K562 (cell line): ENCODE measurements around the gene TRAF7. TPM values are rescaled to one million over a fixed set of nuclear protein-coding genes. Genes with fewer than 3 reads are reported as not detected.
A peak's percentile ranks its signal among the peaks of the same experiment; 100 is the strongest.
"Not testable (repeated sequence)": the region's sequence is repeated elsewhere in the genome, so short reads cannot be mapped to it uniquely, and the experiment has no call there.

Source experiments
- ATAC-seq: fragments of 200-7000 bp; cut with Tn5 transposase; 3 replicates; pipeline ENCODE4 v1.9.1; 2020; ENCODE audit warnings: moderate library complexity
- BruUV-seq: library from RNA; stranded (reverse); fragments of 400-500 nt; replicated peaks from 2 replicates; lab custom pipeline; 2021; lab: Mats Ljungman, UMichigan
- CTCF ChIA-PET: fragments of 300-600 bp; formaldehyde crosslinking; extraction: SDS; loops from one replicate; lab custom pipeline; 2021; ENCODE audit warnings: low intra/inter-chr PET ratio; lab: Yijun Ruan, JAX
- POLR2A ChIA-PET: fragments of 300-600, 350-650 bp; sonication (Branson Sonifier 250); formaldehyde crosslinking; extraction: SDS; loops from one replicate; lab custom pipeline; 2021; ENCODE audit warnings: antibody characterized with exemption, inconsistent platforms; lab: Yijun Ruan, JAX
- DNase-seq, 4 experiments: peaks; one replicate each; pipeline versions ENCODE4 v3.0.0 to v3.0.0-alpha.2; 2011 to 2018; ENCODE audit warnings: low spot score in 3 of 4, mixed read lengths in 3 of 4; ENCODE audit errors: extremely low read depth in 1 of 4
- FAIRE-seq: peaks from 2 replicates; lab custom pipeline; 2011; peaks lifted over from hg19 to GRCh38; lab: Jason Lieb, UNC
- H2AFZ ChIP-seq: 2 replicates; pipeline ENCODE4 v1.6.0; 2011; ENCODE audit warnings: low read depth, low read length, control low read depth, inconsistent platforms
- H3K27ac ChIP-seq: fragments of 200-600 bp; 3 replicates; pipeline ENCODE4 v1.8.0; 2011; ENCODE audit warnings: low read depth, mild to moderate bottlenecking, control low read depth, inconsistent platforms, low read length, moderate library complexity, mixed read lengths; ENCODE audit errors: extremely low read depth
- H3K27me3 ChIP-seq, 2 experiments: fragments of 300-600 bp in 1 of 2; 2 replicates in 1 of 2; 3 replicates in 1 of 2; pipeline versions ENCODE4 v1.6.0 to v1.8.0; 2011; ENCODE audit warnings: inconsistent platforms in 2 of 2, low read length in 2 of 2, mild to moderate bottlenecking in 1 of 2, mixed read lengths in 1 of 2, moderate library complexity in 1 of 2; ENCODE audit not compliant: control insufficient read depth in 2 of 2, insufficient read depth in 2 of 2
- H3K36me3 ChIP-seq: fragments of 300-600 bp; 3 replicates; pipeline ENCODE4 v1.8.0; 2011; ENCODE audit warnings: mild to moderate bottlenecking, low read length, inconsistent platforms; ENCODE audit not compliant: control insufficient read depth, insufficient read depth
- H3K4me1 ChIP-seq, 2 experiments: fragments of 200-600 bp in 1 of 2; replicated peaks in 1 of 2; 2 replicates in 1 of 2; 3 replicates in 1 of 2; pipeline versions ENCODE4 v1.5.1 to v1.8.0; 2011; ENCODE audit warnings: inconsistent platforms in 2 of 2, low read length in 2 of 2, mild to moderate bottlenecking in 1 of 2, mixed read lengths in 1 of 2, moderate library complexity in 1 of 2; ENCODE audit not compliant: control insufficient read depth in 2 of 2, insufficient read depth in 2 of 2
- H3K4me2 ChIP-seq: 2 replicates; pipeline ENCODE4 v1.6.1; 2011; ENCODE audit warnings: low read length, control low read depth, inconsistent platforms, mixed read lengths; ENCODE audit not compliant: insufficient read depth
- H3K4me3 ChIP-seq: fragments of 200-600 bp; sonication (generic), shearing (Covaris generic); 2 replicates; pipeline ENCODE4 v1.5.1; 2016; ENCODE audit warnings: control low read depth, inconsistent platforms
- H3K79me2 ChIP-seq: fragments of 200-600 bp; 3 replicates; pipeline ENCODE4 v1.8.0; 2011; ENCODE audit warnings: low read length, inconsistent platforms; ENCODE audit not compliant: control insufficient read depth, insufficient read depth
- H3K9ac ChIP-seq, 2 experiments: 2 replicates each; pipeline versions ENCODE4 v1.6.0 to v1.6.1; 2011; ENCODE audit warnings: low read depth in 2 of 2, low read length in 2 of 2, control low read depth in 1 of 2, inconsistent platforms in 1 of 2, mild to moderate bottlenecking in 1 of 2, mixed read lengths in 1 of 2; ENCODE audit not compliant: insufficient read depth in 1 of 2
- H3K9me1 ChIP-seq: one replicate; pipeline ENCODE4 v1.6.0; 2011; ENCODE audit warnings: inconsistent platforms, mild to moderate bottlenecking, low read length, moderate library complexity; ENCODE audit not compliant: control insufficient read depth, insufficient read depth
- H3K9me3 ChIP-seq: replicated peaks from 2 replicates; pipeline ENCODE4 v1.5.1; 2011; ENCODE audit warnings: low read depth, low read length, inconsistent platforms; ENCODE audit not compliant: control insufficient read depth, insufficient read depth
- H4K20me1 ChIP-seq: replicated peaks from 2 replicates; pipeline ENCODE4 v1.6.1; 2011; ENCODE audit warnings: low read length, inconsistent platforms, mixed read lengths; ENCODE audit not compliant: control insufficient read depth, insufficient read depth
- POLR2G ChIP-seq: fragments of 200-400 bp; formaldehyde crosslinking; IDR thresholded peaks from 2 replicates; pipeline ENCODE4 v1.6.1; 2017; ENCODE audit warnings: low read depth, mild to moderate bottlenecking, antibody characterized with exemption, low read length, moderate library complexity
- WGBS: fragments of 100-300 bp; shearing (Covaris generic); methylation state at CpG from one replicate; pipeline ENCODE4 v1.1.6; 2016; ENCODE audit warnings: low coverage, mixed read lengths; ENCODE audit not compliant: insufficient coverage; ENCODE audit errors: missing lambda C conversion rate; 5-methylcytosine and 5-hydroxymethylcytosine counted together
- in situ Hi-C: fragments of 300-500 bp; cut with MboI; formaldehyde crosslinking; loops from 4 replicates; pipeline ENCODE4 v1.15.0; 2018; ENCODE audit warnings: inconsistent platforms, mixed read lengths
- intact Hi-C: fragments of 100-400 bp; cut with micrococcal nuclease; formaldehyde crosslinking; loops from 2 replicates; pipeline ENCODE4 v1.14.2; 2022
- polyA plus RNA-seq, 8 experiments: library from polyadenylated mRNA; depleted of rRNA in 4 of 8; stranded (reverse) in 5 of 8; unstranded in 3 of 8; fragments of >200 nt; fragmentation: Nextera tagmentation in 2 of 8; fragmentation: Illumina TruSeq in 1 of 8; extraction: Ambion mirVana in 2 of 8; extraction: Trizol in 1 of 8; gene quantifications; 2 replicates each; pipeline versions ENCODE4 v1.2.1 to v1.2.3, GENCODE V29; 2011 to 2014; ENCODE audit warnings: inconsistent platforms in 1 of 8, missing spikeins in 1 of 8
- total RNA-seq, 7 experiments: library from RNA; depleted of rRNA in 6 of 7; stranded (reverse); fragments of >200 nt in 6 of 7; fragmentation: Illumina TruSeq in 2 of 7; extraction: Trizol in 2 of 7; gene quantifications; 2 replicates each; pipeline versions ENCODE4 v1.2.1 to v1.2.3, GENCODE V29; 2011 to 2021; ENCODE audit warnings: low replicate concordance in 1 of 7

TRAF7 gene
- total and polyA plus RNA-seq, 9 of the 15 experiments (the other 6 are each of a cell fraction or from before 2014, with no cell fraction given) = 1.1 to 113 (median 41.6) TPM

GRCh38 chr16:2111412-2112335 is 43.9 kb upstream of the TRAF7 start:
- FAIRE-seq, POLR2A ChIA-PET, BruUV-seq, DNase-seq, H3K27ac ChIP-seq, H4K20me1 ChIP-seq, H3K4me3 ChIP-seq, H3K27me3 ChIP-seq, ATAC-seq, H3K4me2 ChIP-seq, H3K9me1 ChIP-seq, in situ Hi-C loops, H3K79me2 ChIP-seq, H2AFZ ChIP-seq, H3K9ac ChIP-seq, H3K4me1 ChIP-seq, intact Hi-C loops, H3K9me3 ChIP-seq: not testable (repeated sequence)
- peak; percentile 45; the same call in 1 of the 2 replicates for TF ChIP-seq POLR2G
- peaks cover 22% of the 10 kb centered on the region; the same call in 1 of the 3 replicates for H3K36me3 ChIP-seq
- CTCF ChIA-PET = interaction anchor here (0.6 kb wide), 1 partner anchor 658 kb away, joined by 3 read pairs; no protein-coding TSS in a partner anchor
- 95% methylated on average over 9 of the region's 65 CpGs for WGBS

DNA sequence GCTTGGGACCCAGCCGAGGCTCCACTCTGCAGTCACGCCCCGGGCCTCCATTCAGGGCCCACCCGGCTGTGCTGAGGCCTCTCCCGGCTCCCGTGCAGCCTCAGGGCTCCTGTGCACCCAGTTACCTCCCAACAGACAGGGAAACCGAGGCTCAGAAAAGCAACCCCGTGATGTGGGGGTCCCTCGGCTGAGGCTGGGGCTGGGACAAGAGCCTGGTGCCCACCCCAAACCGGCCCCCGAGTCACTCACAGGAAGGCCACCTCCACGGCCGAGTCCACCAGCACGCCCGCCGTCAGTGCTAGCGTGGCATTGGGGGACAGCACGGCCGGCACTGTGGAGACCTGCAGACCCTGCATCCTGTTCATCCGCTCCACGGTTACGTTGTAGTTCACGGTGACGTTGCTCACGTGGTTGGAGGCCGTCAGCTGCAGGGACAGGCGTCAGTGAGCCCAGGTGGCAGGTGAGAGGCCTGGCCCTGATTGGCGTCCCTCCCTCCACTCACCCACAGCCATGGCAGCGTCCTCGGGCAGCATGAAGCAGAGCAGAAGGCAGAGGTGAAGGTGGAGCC is 43.0 kb upstream of the TRAF7 start:
- H3K27me3 ChIP-seq, BruUV-seq, H3K4me3 ChIP-seq, FAIRE-seq, H3K79me2 ChIP-seq, H3K9me1 ChIP-seq, H3K4me2 ChIP-seq, in situ Hi-C loops, H3K9me3 ChIP-seq, POLR2A ChIA-PET, H3K27ac ChIP-seq, DNase-seq, H4K20me1 ChIP-seq, H2AFZ ChIP-seq, intact Hi-C loops, H3K9ac ChIP-seq, ATAC-seq: not testable (repeated sequence)
- H3K36me3 ChIP-seq = peaks cover 22% of the 10 kb centered on the region; the same call in 1 of the 3 replicates
- 90% methylated on average over 9 of the region's 30 CpGs for WGBS
- CTCF ChIA-PET = interaction anchor here (0.6 kb wide), 1 partner anchor 659 kb away, joined by 3 read pairs; no protein-coding TSS in a partner anchor
- H3K4me1 ChIP-seq = peaks cover 0 to 17% of the 10 kb centered on the region in 2 experiments; a peak in 1 of 5 replicates
- peak; percentile 52 for TF ChIP-seq POLR2G

DNA sequence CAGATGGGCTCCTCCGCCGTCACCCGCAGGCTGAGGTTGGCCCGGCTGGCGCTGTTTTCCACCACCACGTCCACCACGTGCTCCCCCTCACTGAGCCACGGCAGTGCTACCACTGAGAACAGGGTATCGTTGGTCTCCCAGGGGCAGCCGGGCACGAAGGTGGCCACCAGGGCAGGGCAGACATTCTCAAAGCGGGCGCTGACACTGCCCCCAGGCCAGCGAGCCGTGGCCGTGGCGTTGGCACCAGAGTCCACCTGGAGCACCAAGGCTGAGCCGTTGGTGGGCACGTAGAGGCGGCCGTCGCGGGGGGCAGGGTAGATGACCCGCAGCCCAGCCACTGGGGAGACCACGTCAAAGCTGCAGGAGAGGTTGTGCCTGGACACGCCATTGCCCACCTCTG is 41.4 kb upstream of the TRAF7 start:
- H3K9ac ChIP-seq, FAIRE-seq, in situ Hi-C loops, H3K27ac ChIP-seq, intact Hi-C loops, H3K9me3 ChIP-seq, CTCF ChIA-PET, H3K79me2 ChIP-seq, H3K27me3 ChIP-seq, ATAC-seq, BruUV-seq, H3K4me3 ChIP-seq, H3K9me1 ChIP-seq, DNase-seq, H3K4me2 ChIP-seq, H2AFZ ChIP-seq, H4K20me1 ChIP-seq, POLR2A ChIA-PET: not testable (repeated sequence)
- Histone ChIP-seq H3K36me3 (peaks cover 20% of the 10 kb centered on the region; the same call in 1 of the 3 replicates), H3K4me1 (peaks cover 0 to 17% of the 10 kb centered on the region in 2 experiments; a peak in 1 of 5 replicates)
- 89% methylated on average over 17 of the region's 26 CpGs for WGBS
